Esophagus muscularis mucosa (tissue), 3 donors: Measurements from ENCODE around the gene CDC16.
"Not testable (repeated sequence)": the region's sequence is repeated elsewhere in the genome, so short reads cannot be mapped to it uniquely, and the experiment has no call there.

Source experiments
- POLR2A ChIP-seq: fragments of 450-650 bp; IDR thresholded peaks from one replicate; pipeline ENCODE4 v1.6.1; 2017; ENCODE audit warnings: antibody characterized with exemption, moderate library complexity, mild to moderate bottlenecking, low read depth
- TF ChIP-seq, protein P1 (sequence below), 3 experiments: fragments of 200-600 bp in 2 of 3; fragments of 450-650 bp in 1 of 3; sonication (generic) in 2 of 3; IDR thresholded peaks; one replicate each; pipeline ENCODE4 v1.5.1; 2017 to 2019; ENCODE audit warnings: antibody characterized with exemption in 3 of 3, mild to moderate bottlenecking in 2 of 3, moderate library complexity in 1 of 3

- TF ChIP-seq, protein P1, sequence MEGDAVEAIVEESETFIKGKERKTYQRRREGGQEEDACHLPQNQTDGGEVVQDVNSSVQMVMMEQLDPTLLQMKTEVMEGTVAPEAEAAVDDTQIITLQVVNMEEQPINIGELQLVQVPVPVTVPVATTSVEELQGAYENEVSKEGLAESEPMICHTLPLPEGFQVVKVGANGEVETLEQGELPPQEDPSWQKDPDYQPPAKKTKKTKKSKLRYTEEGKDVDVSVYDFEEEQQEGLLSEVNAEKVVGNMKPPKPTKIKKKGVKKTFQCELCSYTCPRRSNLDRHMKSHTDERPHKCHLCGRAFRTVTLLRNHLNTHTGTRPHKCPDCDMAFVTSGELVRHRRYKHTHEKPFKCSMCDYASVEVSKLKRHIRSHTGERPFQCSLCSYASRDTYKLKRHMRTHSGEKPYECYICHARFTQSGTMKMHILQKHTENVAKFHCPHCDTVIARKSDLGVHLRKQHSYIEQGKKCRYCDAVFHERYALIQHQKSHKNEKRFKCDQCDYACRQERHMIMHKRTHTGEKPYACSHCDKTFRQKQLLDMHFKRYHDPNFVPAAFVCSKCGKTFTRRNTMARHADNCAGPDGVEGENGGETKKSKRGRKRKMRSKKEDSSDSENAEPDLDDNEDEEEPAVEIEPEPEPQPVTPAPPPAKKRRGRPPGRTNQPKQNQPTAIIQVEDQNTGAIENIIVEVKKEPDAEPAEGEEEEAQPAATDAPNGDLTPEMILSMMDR (IDR thresholded peaks at IDR 0.05) = not testable (repeated sequence)
- not testable (repeated sequence) for TF ChIP-seq POLR2A
Observed at GRCh38 chr13:114264313-114264712, 29.6 kb downstream of the CDC16 start.
